NCI-H2171 (cell line): ENCODE results near the gene ATL1.
A peak's percentile ranks its signal among the peaks of the same experiment; 100 is the strongest.

Source experiments
- DNase-seq: peaks from one replicate; lab custom pipeline; 2025; lab: John Stamatoyannopoulos, UW

The ATL1 gene

GRCh38 chr14:50559990-50560930, at the start of gene ATL1:
Gene ATL1 (plus strand): TSS chr14:50560145. CDS start chr14:50560266, 121 bp downstream.
- peak; percentile 83 for DNase-seq

GRCh38 chr14:50510157-50510556, 49.8 kb upstream of the ATL1 start:
- no peak for DNase-seq

- no peak for DNase-seq
Observed at GRCh38 chr14:50512463-50512862, 47.5 kb upstream of the ATL1 start.

DNA sequence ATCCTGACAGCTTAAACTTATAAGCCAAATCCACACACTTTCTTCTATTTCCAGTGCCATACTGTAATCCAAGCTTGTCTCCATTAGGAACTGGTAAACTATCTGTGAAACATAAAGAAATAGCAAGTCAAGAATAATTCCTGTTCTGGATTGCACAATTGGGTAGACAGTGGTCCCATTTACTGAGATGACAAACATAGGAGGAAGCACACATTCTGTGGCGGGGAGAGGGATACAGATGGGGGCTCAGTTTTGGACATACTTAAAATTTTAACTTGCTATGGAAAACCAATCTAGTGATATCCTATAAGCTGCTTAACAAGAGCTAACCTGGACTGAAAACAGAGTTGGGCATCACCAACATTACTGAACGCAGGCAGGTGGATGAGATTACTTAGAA, 43.9 kb upstream of the ATL1 start:
- DNase-seq: no peak

GRCh38 chr14:50520947-50521815, 38.8 kb upstream of the ATL1 start:
- DNase-seq: no peak

DNA sequence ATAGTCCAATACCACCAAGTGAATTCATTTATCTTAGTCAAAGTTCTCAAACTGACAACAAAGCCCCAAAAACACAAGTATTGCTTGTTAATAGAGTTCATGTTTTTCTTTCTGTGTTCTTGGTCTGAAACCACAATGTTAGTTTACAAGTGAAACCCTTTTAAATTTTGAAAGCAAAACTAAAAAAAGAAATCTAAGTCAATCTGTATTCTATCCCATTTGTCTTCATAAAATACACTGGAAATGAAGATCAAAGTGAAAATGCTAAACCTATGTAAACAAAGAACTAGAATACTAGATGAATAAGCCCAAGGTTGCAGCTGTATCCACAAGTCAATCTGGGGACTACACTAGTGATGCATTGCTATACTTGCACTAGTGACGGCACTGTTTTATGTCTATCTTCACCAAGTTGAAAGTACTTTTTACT, 38.0 kb upstream of the ATL1 start:
- DNase-seq: no peak

DNA sequence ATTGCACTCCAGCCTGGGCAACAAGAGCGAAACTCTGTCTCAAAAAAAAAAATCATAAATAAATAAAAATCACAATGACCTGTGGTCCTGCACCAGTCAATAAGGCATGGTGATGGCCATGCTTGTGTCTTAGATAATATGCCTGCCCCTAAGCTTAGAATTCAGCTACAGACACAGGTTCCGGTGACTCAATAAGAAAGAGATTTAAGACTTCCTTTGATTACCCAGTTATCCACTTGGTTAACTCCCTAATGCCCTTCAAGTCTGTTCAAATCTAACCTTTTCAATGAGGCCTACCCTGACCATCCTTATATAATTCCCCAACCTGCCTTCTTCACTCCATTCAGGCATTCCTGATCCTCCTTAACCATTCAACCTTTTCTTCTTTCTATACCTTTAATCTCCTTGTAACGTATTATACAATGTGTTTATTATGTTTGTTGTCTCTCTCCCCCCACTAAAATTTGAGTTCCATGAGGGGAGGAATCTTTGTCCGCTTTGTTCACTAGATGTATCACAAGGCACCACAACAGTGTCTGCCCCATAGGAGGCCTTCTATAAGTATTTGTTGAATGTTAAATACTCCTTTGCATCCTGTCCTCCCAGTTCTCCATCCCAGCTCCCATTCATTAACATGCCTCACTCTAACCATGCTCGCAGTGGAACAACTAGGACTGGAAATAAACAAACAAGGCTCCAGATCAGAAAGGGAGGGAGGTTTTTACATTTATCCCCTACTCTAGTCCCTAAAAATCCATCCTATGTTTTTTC, 36.5 kb upstream of the ATL1 start:
- DNase-seq: no peak

- DNase-seq: no peak
Observed at GRCh38 chr14:50524060-50524459, 35.9 kb upstream of the ATL1 start.

DNA sequence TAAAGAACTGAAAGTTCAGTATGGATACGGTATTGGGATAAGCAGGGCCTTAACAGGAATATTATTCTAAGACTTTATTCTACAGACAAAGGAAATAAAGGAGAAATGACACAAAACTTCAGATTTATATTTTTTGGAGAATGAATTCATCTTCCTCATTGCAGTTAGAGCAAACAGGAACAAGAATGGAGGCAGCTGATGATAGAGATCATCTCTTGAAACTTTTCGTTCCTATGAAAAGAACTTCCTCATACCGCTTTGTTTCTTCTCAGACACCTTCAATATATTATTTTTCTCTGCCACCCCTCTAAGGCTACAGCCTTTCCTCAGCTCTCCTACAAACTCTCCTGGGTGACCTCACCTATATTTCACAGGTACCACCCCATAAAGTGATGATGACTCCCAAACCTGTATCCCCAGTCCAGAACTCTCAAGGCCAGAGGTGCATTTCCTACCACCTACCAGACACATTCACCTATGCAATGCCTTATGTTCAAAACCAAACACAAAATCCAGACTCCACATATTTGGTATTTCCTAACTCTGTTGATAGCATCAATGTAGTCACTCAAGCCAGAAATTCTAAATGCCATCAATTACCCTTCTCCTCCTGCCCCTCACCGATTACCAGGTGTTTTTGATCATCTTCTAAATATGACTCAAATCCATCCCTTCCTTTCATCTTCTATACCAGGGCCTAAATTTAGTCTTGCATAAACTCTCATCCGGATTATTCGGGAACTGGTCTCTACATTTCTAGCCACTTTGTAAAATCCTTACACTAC, 35.0 kb upstream of the ATL1 start:
- DNase-seq: no peak

- DNase-seq: no peak
Observed at GRCh38 chr14:50528000-50528399, 31.9 kb upstream of the ATL1 start.

DNA sequence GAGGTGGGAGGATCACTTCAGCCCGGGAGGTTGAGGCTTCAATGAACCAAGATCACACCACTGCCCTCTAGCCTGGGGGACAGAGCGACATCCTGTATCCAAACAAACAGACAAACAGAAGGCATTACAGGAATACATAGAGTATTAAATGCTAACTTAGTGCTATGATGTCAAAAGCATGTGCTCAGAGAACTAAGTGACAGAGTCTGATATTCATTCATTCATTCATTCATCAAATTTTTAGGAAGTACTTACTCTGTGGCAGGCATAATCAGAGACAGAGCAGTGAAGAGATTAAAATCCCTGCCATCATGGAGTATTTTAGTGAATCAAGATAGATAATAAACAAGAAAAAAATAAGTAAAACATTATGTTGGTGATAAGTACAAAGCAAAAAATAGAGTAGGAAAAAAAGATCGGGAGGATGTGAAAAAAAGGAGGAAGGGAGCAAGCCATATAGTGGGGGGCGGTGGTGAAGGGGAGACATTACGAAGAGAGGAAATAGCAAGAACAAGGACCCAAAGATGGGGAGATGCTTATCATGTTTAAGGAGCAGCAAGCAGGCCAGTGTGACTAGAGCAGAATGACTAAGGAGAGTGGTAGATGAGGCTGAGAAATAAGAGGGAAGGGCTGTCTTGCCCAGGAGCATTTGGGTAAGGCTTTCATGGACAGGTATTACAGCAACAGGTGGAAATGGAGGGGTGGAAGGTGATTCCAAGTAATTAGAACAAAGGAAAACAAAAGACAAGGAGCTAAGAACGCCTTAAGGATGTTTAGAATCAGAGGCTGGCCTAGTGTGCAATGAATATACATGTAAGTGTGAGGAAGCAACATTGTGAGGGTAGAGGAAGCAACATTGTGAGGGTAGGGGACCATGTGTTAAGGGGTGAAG, 30.4 kb upstream of the ATL1 start:
- DNase-seq: no peak

DNA sequence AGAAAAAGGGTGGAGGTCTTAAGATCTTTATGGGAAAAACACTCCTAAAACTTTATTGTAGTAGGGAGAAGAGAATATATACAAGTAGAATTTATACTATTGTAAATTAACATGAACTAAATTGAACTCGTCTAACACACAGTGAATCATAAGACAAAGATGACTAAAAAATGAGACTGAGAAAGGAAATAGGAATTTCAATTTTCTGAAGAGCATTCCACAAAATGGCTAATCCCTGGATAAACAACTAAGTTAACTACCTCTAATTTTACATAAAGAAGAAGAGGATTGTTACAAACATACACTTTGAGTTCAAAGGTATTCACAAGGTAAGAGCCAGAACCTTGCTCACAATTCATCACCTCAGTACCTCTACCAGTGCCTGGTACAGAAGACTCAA, 29.6 kb upstream of the ATL1 start:
- DNase-seq: no peak

DNA sequence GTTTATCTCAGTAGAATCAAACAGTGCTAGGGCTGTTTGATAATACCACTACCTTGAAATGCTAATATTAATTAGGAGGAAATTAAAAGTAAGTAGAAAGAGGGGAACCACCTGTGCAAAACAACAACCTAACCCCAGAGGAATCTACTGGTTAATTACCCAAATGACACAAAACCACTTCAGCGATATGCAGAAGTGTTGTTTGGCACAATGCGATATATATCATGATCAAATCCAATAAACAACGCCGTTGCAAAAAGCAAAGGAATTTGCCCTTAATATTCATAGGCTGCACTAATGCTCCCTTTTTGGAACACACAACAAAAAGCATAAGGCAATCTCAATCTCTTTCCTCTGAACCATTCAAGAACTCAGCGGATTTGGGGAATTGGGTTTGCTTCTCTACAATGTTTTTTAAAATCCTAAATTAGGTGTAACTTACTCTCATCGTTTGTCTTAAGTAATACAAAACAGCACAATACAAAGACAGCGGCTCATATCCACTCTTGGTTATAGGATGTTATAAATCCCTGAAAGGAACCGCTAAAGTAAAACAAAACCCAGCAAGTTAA, 29.1 kb upstream of the ATL1 start:
- no peak for DNase-seq

- DNase-seq: peak; percentile 76
Observed at GRCh38 chr14:50531595-50532501, 28.1 kb upstream of the ATL1 start.

DNA sequence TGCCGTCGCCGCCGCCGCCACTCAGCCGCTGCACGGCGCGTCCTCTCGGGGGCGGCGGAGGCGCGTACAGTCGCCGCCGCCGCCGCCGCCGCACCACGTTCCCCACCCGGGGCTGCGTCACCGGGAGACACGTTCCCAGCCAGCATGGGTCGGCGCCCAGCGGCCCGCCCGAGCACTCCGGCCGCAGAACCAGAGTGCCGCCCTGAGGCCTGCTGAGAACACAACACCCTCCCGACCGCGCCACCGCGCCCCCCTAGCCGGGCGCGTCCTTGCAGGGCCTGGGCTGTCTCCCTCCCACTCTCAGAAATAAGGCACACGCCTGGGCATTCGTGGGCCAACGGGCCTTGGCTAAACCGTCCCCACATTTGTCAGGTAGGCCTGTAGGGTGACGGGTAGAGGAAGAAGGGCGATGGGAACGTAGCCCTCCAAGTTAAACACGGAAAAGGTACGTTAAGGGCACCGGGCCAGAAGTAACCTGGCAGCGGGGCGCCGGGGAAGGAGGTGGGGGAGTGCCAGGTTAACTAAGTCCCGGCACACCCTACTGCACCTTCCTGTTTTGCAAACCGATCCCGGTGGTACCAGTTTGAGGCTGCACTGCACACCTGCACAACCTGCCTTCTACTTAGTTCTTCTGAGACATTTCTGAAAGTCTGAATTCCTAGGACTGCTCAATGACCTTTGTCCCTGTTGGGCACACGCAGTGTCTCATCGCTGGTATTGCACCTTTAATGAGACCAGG, 27.3 kb upstream of the ATL1 start, which contains the start of gene MAP4K5:
MAP4K5 (minus strand) TSS at position 68 of the 739 bp plus-strand sequence. CDS start 520 bp downstream, outside the sequence.
- peak; percentile 94 for DNase-seq

- DNase-seq: no peak
Observed at GRCh38 chr14:50533241-50533705, 26.7 kb upstream of the ATL1 start.

DNA sequence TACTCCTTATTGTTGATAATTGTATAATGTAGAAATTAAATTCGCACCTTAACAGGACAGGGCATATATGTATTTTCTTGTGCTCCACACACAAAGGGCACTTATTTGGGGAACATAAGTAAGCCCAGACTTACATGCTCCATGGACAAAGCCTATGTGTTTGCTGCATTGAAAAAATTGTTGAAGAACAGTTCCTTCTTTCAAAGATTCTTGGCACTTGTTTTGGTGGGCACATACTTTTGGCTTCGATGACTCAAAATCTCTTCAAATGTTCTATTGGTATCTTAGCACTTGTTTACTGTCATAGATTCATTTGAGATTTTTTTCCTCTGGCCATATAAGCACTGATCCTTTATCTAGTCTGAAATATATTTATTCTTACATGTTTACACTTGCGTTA, 26.1 kb upstream of the ATL1 start:
- DNase-seq: no peak

DNA sequence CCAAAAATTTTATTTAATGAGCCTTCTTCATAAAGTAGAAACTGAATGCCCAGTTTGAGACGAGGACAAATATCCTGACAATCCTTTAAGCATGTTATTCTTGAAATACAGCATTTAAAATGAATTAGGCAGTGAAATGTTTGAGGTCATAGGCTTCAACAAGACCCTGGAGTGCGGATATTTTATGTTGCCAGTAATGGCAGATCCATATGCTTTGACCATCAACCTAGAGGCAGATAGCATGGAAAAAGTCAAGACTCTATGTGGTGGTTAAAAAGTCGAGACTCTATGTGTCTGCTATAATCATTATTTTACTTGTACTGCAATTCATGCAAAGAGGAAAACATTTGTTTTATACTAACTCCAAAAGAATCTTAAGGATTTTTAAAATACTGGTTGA, 25.5 kb upstream of the ATL1 start:
- DNase-seq: no peak
